HFFc6 (cell line): ENCODE data around the gene COL25A1. TPM values are rescaled to one million over a fixed set of nuclear protein-coding genes. Genes with fewer than 3 reads are reported as not detected.
"Not testable (repeated sequence)": the region's sequence is repeated elsewhere in the genome, so short reads cannot be mapped to it uniquely, and the experiment has no call there.

Source experiments
- DNase-seq: peaks from one replicate; pipeline ENCODE4 v3.0.0-alpha.2; 2018
- H3K27ac Mint-ChIP-seq: 2 replicates; pipeline ENCODE4 v1.8.0; 2020; ENCODE audit warnings: mild to moderate bottlenecking, mixed read lengths
- H3K27me3 Mint-ChIP-seq: 2 replicates; pipeline ENCODE4 v1.8.0; 2021; ENCODE audit warnings: mild to moderate bottlenecking, moderate library complexity, mixed read lengths; ENCODE audit not compliant: insufficient read depth
- H3K36me3 Mint-ChIP-seq: 2 replicates; pipeline ENCODE4 v1.8.0; 2021; ENCODE audit warnings: low read depth, mixed read lengths
- H3K4me1 Mint-ChIP-seq: 2 replicates; pipeline ENCODE4 v1.8.0; 2020; ENCODE audit warnings: low read depth, mixed read lengths
- H3K4me3 Mint-ChIP-seq: 2 replicates; pipeline ENCODE4 v1.8.0; 2020; ENCODE audit warnings: mild to moderate bottlenecking, moderate library complexity, mixed read lengths
- H3K9me3 Mint-ChIP-seq: 2 replicates; pipeline ENCODE4 v1.8.0; 2020; ENCODE audit warnings: mild to moderate bottlenecking, mixed read lengths
- total RNA-seq, 6 experiments: library from RNA; stranded (reverse); fragmentation: NEBNext Ultra II Directional; extraction: Animal tissue kit (Norgen Biotek cat#: 25700); gene quantifications; 2 replicates in 1 of 6; 3 replicates in 5 of 6; pipeline ENCODE4 v1.2.3, GENCODE V29; 2021
- TF ChIP-seq, protein P1 (sequence below): fragments of 200-600 bp; sonication (generic); IDR thresholded peaks from 2 replicates; pipeline ENCODE4 v1.5.0; 2021; ENCODE audit warnings: antibody characterized with exemption, mild to moderate bottlenecking

COL25A1 gene
- total RNA-seq, 6 experiments from 2014 or later, result not detected

GRCh38 chr4:109111031-109111430 is 191.4 kb downstream of the COL25A1 start:
- DNase-seq, result no peak
- H3K4me3 Mint-ChIP-seq, result no peak overlapping the region
- TF ChIP-seq, protein P1, sequence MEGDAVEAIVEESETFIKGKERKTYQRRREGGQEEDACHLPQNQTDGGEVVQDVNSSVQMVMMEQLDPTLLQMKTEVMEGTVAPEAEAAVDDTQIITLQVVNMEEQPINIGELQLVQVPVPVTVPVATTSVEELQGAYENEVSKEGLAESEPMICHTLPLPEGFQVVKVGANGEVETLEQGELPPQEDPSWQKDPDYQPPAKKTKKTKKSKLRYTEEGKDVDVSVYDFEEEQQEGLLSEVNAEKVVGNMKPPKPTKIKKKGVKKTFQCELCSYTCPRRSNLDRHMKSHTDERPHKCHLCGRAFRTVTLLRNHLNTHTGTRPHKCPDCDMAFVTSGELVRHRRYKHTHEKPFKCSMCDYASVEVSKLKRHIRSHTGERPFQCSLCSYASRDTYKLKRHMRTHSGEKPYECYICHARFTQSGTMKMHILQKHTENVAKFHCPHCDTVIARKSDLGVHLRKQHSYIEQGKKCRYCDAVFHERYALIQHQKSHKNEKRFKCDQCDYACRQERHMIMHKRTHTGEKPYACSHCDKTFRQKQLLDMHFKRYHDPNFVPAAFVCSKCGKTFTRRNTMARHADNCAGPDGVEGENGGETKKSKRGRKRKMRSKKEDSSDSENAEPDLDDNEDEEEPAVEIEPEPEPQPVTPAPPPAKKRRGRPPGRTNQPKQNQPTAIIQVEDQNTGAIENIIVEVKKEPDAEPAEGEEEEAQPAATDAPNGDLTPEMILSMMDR, result no peak
- H3K27me3 Mint-ChIP-seq, result no peaks in the 10 kb centered on the region
- H3K36me3 Mint-ChIP-seq, result no peaks in the 10 kb centered on the region
- H3K4me1 Mint-ChIP-seq, result no peaks in the 10 kb centered on the region
- H3K27ac Mint-ChIP-seq, result no peak overlapping the region
- H3K9me3 Mint-ChIP-seq, result peaks cover 4% of the 10 kb centered on the region; the same call in 1 of the 2 replicates

- not testable (repeated sequence) for H3K9me3 Mint-ChIP-seq, H3K27me3 Mint-ChIP-seq, H3K27ac Mint-ChIP-seq, H3K36me3 Mint-ChIP-seq, H3K4me3 Mint-ChIP-seq, DNase-seq, H3K4me1 Mint-ChIP-seq
These were observed 194.2 kb downstream of the COL25A1 start for GRCh38 chr4:109108215-109108614.

DNA sequence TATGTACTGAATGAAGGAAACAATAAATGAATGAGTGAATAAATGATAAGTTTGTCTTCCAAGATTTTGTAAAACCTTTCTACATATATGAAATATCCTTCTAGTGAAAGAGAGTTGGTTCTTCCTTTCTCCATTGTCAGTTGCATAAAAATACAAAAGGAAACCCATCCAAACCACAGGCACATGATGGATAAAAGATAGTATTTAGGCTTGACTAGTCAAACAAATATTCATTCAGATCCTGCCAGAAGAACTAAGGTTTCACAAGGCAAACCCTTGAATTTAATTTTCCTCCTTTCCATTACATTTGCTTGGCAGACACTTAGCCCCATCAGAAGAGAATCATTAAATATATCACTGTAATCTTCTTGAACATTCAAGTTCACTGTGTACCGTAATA is 208.4 kb downstream of the COL25A1 start:
- TF ChIP-seq, protein P1, result no peak
- Mint-ChIP-seq H3K36me3 (no peaks in the 10 kb centered on the region), H3K27me3 (no peaks in the 10 kb centered on the region; the same call in 1 of the 2 replicates), H3K27ac (no peak overlapping the region), H3K4me1 (no peaks in the 10 kb centered on the region), H3K4me3 (no peak overlapping the region), H3K9me3 (no peaks in the 10 kb centered on the region)
- no peak for DNase-seq

DNA sequence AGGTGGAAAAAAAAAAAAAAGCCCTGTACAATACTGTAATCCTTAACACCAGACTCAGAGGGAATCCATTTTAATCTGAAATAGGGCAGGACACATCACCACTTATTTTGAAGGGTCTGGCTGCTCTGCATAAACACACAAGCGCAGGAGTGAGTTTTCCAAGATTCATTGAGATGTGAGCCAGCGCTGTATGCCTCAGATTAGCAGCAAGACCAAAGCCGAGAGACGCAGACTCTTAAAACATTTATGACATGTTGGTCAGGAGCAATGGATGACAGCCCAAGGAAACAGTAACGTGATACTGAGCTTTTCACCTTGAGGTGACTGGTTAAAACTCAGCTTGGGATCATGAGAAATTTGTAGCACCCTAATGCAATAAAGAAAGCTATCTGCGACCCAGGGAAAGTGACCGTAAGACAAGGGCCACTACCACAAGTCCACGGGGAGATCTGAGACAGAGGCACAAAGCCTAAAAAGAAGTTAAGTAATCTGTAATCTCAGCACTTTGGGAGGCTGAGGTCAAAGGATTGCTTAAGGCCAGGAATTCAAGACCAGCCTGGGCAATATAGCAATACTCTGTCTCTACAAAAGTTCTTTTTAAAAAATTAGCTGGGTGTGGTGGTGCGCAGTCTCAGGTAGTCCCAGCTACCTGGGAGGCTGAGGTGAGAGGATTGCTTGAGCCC is 210.6 kb downstream of the COL25A1 start:
- TF ChIP-seq, protein P1, result no peak
- H3K36me3 Mint-ChIP-seq, result no peaks in the 10 kb centered on the region
- no peak for DNase-seq
- H3K4me3 Mint-ChIP-seq, result no peak overlapping the region
- no peaks in the 10 kb centered on the region for H3K9me3 Mint-ChIP-seq
- no peak overlapping the region for H3K27ac Mint-ChIP-seq
- no peaks in the 10 kb centered on the region; the same call in 1 of the 2 replicates for H3K27me3 Mint-ChIP-seq
- H3K4me1 Mint-ChIP-seq, result no peaks in the 10 kb centered on the region

GRCh38 chr4:109083911-109084310 is 218.5 kb downstream of the COL25A1 start:
- no peaks in the 10 kb centered on the region; the same call in none of the 2 replicates for H3K27me3 Mint-ChIP-seq
- TF ChIP-seq, protein P1, result no peak
- H3K9me3 Mint-ChIP-seq, result no peaks in the 10 kb centered on the region
- no peak for DNase-seq
- no peak overlapping the region for H3K27ac Mint-ChIP-seq
- H3K4me3 Mint-ChIP-seq, result no peak overlapping the region
- H3K4me1 Mint-ChIP-seq, result peaks cover 8% of the 10 kb centered on the region; the same call in 1 of the 2 replicates
- no peaks in the 10 kb centered on the region for H3K36me3 Mint-ChIP-seq

DNA sequence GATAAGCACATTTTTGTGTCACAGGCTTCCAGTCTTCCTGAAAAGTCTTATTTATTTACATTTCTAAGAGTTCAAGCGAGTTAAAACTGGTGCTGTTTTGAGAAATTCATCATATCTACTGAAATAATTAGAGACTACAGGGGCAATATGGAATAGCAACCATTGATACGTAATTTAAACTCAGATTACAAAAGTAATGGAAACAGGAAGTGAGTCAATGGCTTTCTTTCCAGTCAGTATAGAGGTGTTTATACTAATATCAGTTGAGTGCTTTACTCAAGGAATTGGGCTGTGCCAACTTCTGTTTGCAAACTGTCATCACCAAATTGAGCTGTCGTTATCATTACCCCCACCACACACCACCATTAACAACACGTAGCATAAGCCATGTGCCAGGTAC is 222.7 kb downstream of the COL25A1 start:
- no peaks in the 10 kb centered on the region for H3K27me3 Mint-ChIP-seq
- no peak for DNase-seq
- H3K4me3 Mint-ChIP-seq, result no peak overlapping the region

More for the DNA sequence above, 222.7 kb downstream of the COL25A1 start:
- H3K36me3 Mint-ChIP-seq, result no peaks in the 10 kb centered on the region
- H3K27ac Mint-ChIP-seq, result no peak overlapping the region
- peaks cover 13% of the 10 kb centered on the region; the same call in 1 of the 2 replicates for H3K4me1 Mint-ChIP-seq
- no peaks in the 10 kb centered on the region for H3K9me3 Mint-ChIP-seq
- TF ChIP-seq, protein P1, result no peak
